Measurements from ENCODE around the gene NKD1.

Gene NKD1

GRCh38 chr16:50580180-50580798 is 32.1 kb downstream of the NKD1 start:
- DNase-seq, result no peak

- DNase-seq, result no peak
Observed at GRCh38 chr16:50581845-50582244, 33.6 kb downstream of the NKD1 start.

GRCh38 chr16:50583211-50583610 is 35.0 kb downstream of the NKD1 start:
- no peak for DNase-seq

- DNase-seq, result no peak
Observed at GRCh38 chr16:50584033-50584722, 36.0 kb downstream of the NKD1 start.

GRCh38 chr16:50585331-50585776 is 37.2 kb downstream of the NKD1 start:
- DNase-seq, result no peak

- DNase-seq, result no peak
Observed at GRCh38 chr16:50587543-50587942, 39.3 kb downstream of the NKD1 start.

- DNase-seq, result no peak
Observed at GRCh38 chr16:50588276-50588675, 40.1 kb downstream of the NKD1 start.

- DNase-seq, result no peak
Observed at GRCh38 chr16:50591209-50591608, 43.0 kb downstream of the NKD1 start.

GRCh38 chr16:50591800-50592771 is 43.9 kb downstream of the NKD1 start:
- no peak for DNase-seq

GRCh38 chr16:50592996-50593395 is 44.8 kb downstream of the NKD1 start:
- no peak for DNase-seq

- no peak for DNase-seq
Observed at GRCh38 chr16:50593410-50594150, 45.4 kb downstream of the NKD1 start.

GRCh38 chr16:50594308-50595260 is 46.4 kb downstream of the NKD1 start:
- DNase-seq, result no peak

GRCh38 chr16:50595859-50596258 is 47.7 kb downstream of the NKD1 start:
- no peak for DNase-seq

GRCh38 chr16:50596762-50597450 is 48.7 kb downstream of the NKD1 start:
- no peak for DNase-seq

- no peak for DNase-seq
Observed at GRCh38 chr16:50597563-50598255, 49.5 kb downstream of the NKD1 start.

GRCh38 chr16:50598256-50598894 is 50.2 kb downstream of the NKD1 start:
- no peak for DNase-seq

- no peak for DNase-seq
Observed at GRCh38 chr16:50598936-50599361, 50.8 kb downstream of the NKD1 start.

GRCh38 chr16:50599494-50599893 is 51.3 kb downstream of the NKD1 start:
- no peak for DNase-seq

- DNase-seq, result no peak
Observed at GRCh38 chr16:50600582-50601283, 52.5 kb downstream of the NKD1 start.

All from activated CD4-positive, alpha-beta T cell treated with anti-CD3 and anti-CD28 coated beads for 48 hours (primary cell).